ENCODE data around the gene TAS1R3. TPM values are rescaled to one million over a fixed set of nuclear protein-coding genes. Genes with fewer than 3 reads are reported as not detected.

Gene TAS1R3
- total and polyA plus RNA-seq, 2 experiments from 2014 or later = 0.14 TPM; not detected in 1

DNA sequence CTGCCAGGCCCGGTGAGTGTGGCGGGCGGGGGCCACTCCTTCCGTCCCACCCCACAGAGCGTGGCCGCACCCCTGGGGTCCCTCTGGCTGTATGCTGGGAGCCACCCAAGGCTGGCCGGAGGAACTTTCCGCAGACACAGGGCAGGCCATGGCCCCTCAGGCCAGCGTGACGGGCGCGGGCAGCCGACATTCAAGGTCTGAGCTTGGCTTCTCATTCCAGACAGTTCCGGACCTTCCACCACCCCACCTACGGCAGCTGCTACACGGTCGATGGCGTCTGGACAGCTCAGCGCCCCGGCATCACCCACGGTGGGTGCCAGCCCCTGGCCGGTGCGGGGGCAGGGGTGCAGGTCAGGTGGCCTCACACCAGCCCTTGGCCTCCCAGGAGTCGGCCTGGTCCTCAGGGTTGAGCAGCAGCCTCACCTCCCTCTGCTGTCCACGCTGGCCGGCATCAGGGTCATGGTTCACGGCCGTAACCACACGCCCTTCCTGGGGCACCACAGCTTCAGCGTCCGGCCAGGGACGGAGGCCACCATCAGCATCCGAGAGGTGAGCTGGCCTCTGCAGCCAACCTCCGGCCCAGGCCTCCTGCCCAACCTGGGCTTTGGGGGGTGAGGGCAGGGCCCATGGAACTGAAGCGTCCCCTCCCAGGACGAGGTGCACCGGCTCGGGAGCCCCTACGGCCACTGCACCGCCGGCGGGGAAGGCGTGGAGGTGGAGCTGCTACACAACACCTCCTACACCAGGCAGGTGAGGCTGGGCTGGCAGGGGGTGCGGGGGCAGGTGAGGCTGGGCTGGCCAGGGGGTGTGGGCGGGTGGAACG is 43.6 kb upstream of the TAS1R3 start:
- Mint-ChIP-seq H3K36me3 (ENCODE audit: low read depth) (no peaks in the 10 kb centered on the region), H3K4me1 (peaks cover 4% of the 10 kb centered on the region; the same call in 1 of the 3 replicates), H3K4me3 (no peak overlapping the region), H3K9me3 (peaks cover 3% of the 10 kb centered on the region; the same call in 2 of the 3 replicates), H3K27ac (no peak overlapping the region), H3K27me3 (ENCODE audit: insufficient read depth, low read depth, poor library complexity) (peaks cover 16% of the 10 kb centered on the region)
- Histone ChIP-seq H3K4me1 (ENCODE audit: insufficient read depth) (no peaks in the 10 kb centered on the region), H3K27ac (ENCODE audit: low read depth) (no peak overlapping the region), H2AFZ (no peak overlapping the region), H3F3A (replicated peaks; ENCODE audit: low read depth) (no peaks in the 10 kb centered on the region), H3K36me3 (ENCODE audit: insufficient read depth) (no peaks in the 10 kb centered on the region), H3K4me3 (no peak overlapping the region), H4K20me1 (replicated peaks; ENCODE audit: insufficient read depth) (no peaks in the 10 kb centered on the region), H3K27me3 (ENCODE audit: insufficient read depth) (no peaks in the 10 kb centered on the region), H3K79me2 (replicated peaks; ENCODE audit: insufficient read depth) (no peaks in the 10 kb centered on the region), H3K9me2 (ENCODE audit: insufficient read depth) (no peaks in the 10 kb centered on the region), H3K4me2 (no peak overlapping the region)
- TF ChIP-seq NANOG (IDR thresholded peaks at IDR 0.05; ENCODE audit: borderline replicate concordance) (no peak), CREB1 (CRISPR knock-in tag; IDR thresholded peaks at IDR 0.05; ENCODE audit: low read depth) (no peak), STAT1 (IDR thresholded peaks at IDR 0.05; ENCODE audit: unreplicated experiment) (no peak), POLR2AphosphoS5 (IDR thresholded peaks at IDR 0.05; ENCODE audit: low read depth) (no peak), ZNF114 (CRISPR knock-in tag; IDR thresholded peaks at IDR 0.05) (no peak), JUNB (IDR thresholded peaks at IDR 0.05; ENCODE audit: unreplicated experiment) (no peak), EZH2 (IDR thresholded peaks at IDR 0.05; ENCODE audit: low read depth, unreplicated experiment) (no peak), EZH2phosphoT487 (IDR thresholded peaks at IDR 0.05; ENCODE audit: unreplicated experiment) (no peak), ZNF331 (CRISPR knock-in tag; IDR thresholded peaks at IDR 0.05; ENCODE audit: low read depth) (no peak)
- TF ChIP-seq, protein P1, sequence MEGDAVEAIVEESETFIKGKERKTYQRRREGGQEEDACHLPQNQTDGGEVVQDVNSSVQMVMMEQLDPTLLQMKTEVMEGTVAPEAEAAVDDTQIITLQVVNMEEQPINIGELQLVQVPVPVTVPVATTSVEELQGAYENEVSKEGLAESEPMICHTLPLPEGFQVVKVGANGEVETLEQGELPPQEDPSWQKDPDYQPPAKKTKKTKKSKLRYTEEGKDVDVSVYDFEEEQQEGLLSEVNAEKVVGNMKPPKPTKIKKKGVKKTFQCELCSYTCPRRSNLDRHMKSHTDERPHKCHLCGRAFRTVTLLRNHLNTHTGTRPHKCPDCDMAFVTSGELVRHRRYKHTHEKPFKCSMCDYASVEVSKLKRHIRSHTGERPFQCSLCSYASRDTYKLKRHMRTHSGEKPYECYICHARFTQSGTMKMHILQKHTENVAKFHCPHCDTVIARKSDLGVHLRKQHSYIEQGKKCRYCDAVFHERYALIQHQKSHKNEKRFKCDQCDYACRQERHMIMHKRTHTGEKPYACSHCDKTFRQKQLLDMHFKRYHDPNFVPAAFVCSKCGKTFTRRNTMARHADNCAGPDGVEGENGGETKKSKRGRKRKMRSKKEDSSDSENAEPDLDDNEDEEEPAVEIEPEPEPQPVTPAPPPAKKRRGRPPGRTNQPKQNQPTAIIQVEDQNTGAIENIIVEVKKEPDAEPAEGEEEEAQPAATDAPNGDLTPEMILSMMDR (conservative IDR thresholded peaks at IDR 0.05; ENCODE audit: low read depth in 2 of 2) = no peak
- TF ChIP-seq, protein P2, sequence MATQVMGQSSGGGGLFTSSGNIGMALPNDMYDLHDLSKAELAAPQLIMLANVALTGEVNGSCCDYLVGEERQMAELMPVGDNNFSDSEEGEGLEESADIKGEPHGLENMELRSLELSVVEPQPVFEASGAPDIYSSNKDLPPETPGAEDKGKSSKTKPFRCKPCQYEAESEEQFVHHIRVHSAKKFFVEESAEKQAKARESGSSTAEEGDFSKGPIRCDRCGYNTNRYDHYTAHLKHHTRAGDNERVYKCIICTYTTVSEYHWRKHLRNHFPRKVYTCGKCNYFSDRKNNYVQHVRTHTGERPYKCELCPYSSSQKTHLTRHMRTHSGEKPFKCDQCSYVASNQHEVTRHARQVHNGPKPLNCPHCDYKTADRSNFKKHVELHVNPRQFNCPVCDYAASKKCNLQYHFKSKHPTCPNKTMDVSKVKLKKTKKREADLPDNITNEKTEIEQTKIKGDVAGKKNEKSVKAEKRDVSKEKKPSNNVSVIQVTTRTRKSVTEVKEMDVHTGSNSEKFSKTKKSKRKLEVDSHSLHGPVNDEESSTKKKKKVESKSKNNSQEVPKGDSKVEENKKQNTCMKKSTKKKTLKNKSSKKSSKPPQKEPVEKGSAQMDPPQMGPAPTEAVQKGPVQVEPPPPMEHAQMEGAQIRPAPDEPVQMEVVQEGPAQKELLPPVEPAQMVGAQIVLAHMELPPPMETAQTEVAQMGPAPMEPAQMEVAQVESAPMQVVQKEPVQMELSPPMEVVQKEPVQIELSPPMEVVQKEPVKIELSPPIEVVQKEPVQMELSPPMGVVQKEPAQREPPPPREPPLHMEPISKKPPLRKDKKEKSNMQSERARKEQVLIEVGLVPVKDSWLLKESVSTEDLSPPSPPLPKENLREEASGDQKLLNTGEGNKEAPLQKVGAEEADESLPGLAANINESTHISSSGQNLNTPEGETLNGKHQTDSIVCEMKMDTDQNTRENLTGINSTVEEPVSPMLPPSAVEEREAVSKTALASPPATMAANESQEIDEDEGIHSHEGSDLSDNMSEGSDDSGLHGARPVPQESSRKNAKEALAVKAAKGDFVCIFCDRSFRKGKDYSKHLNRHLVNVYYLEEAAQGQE (IDR thresholded peaks at IDR 0.05; ENCODE audit: unreplicated experiment) = no peak
- TF ChIP-seq, protein P3, sequence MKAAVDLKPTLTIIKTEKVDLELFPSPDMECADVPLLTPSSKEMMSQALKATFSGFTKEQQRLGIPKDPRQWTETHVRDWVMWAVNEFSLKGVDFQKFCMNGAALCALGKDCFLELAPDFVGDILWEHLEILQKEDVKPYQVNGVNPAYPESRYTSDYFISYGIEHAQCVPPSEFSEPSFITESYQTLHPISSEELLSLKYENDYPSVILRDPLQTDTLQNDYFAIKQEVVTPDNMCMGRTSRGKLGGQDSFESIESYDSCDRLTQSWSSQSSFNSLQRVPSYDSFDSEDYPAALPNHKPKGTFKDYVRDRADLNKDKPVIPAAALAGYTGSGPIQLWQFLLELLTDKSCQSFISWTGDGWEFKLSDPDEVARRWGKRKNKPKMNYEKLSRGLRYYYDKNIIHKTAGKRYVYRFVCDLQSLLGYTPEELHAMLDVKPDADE (IDR thresholded peaks at IDR 0.05) = no peak
- TF ChIP-seq, protein P4, sequence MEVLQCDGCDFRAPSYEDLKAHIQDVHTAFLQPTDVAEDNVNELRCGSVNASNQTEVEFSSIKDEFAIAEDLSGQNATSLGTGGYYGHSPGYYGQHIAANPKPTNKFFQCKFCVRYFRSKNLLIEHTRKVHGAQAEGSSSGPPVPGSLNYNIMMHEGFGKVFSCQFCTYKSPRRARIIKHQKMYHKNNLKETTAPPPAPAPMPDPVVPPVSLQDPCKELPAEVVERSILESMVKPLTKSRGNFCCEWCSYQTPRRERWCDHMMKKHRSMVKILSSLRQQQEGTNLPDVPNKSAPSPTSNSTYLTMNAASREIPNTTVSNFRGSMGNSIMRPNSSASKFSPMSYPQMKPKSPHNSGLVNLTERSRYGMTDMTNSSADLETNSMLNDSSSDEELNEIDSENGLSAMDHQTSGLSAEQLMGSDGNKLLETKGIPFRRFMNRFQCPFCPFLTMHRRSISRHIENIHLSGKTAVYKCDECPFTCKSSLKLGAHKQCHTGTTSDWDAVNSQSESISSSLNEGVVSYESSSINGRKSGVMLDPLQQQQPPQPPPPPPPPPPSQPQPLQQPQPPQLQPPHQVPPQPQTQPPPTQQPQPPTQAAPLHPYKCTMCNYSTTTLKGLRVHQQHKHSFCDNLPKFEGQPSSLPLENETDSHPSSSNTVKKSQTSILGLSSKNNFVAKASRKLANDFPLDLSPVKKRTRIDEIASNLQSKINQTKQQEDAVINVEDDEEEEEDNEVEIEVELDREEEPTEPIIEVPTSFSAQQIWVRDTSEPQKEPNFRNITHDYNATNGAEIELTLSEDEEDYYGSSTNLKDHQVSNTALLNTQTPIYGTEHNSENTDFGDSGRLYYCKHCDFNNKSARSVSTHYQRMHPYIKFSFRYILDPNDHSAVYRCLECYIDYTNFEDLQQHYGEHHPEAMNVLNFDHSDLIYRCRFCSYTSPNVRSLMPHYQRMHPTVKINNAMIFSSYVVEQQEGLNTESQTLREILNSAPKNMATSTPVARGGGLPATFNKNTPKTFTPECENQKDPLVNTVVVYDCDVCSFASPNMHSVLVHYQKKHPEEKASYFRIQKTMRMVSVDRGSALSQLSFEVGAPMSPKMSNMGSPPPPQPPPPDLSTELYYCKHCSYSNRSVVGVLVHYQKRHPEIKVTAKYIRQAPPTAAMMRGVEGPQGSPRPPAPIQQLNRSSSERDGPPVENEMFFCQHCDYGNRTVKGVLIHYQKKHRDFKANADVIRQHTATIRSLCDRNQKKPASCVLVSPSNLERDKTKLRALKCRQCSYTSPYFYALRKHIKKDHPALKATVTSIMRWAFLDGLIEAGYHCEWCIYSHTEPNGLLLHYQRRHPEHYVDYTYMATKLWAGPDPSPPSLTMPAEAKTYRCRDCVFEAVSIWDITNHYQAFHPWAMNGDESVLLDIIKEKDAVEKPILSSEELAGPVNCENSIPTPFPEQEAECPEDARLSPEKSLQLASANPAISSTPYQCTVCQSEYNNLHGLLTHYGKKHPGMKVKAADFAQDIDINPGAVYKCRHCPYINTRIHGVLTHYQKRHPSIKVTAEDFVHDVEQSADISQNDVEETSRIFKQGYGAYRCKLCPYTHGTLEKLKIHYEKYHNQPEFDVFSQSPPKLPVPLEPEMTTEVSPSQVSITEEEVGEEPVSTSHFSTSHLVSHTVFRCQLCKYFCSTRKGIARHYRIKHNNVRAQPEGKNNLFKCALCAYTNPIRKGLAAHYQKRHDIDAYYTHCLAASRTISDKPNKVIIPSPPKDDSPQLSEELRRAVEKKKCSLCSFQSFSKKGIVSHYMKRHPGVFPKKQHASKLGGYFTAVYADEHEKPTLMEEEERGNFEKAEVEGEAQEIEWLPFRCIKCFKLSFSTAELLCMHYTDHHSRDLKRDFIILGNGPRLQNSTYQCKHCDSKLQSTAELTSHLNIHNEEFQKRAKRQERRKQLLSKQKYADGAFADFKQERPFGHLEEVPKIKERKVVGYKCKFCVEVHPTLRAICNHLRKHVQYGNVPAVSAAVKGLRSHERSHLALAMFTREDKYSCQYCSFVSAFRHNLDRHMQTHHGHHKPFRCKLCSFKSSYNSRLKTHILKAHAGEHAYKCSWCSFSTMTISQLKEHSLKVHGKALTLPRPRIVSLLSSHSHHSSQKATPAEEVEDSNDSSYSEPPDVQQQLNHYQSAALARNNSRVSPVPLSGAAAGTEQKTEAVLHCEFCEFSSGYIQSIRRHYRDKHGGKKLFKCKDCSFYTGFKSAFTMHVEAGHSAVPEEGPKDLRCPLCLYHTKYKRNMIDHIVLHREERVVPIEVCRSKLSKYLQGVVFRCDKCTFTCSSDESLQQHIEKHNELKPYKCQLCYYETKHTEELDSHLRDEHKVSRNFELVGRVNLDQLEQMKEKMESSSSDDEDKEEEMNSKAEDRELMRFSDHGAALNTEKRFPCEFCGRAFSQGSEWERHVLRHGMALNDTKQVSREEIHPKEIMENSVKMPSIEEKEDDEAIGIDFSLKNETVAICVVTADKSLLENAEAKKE (CRISPR knock-in tag; IDR thresholded peaks at IDR 0.05) = no peak
- no peak for DNase-seq (ENCODE audit: low spot score)
- no peak for ATAC-seq
